ENCODE results near the gene DUOXA2. TPM values are rescaled to one million over a fixed set of nuclear protein-coding genes. Genes with fewer than 3 reads are reported as not detected.

DUOXA2 gene
- polyA plus RNA-seq, 1 donor (not counting 4 experiments of a cell fraction or from before 2014, with no cell fraction given), result not detected

GRCh38 chr15:45155739-45156138 is 41.6 kb downstream of the DUOXA2 start:
- FAIRE-seq, result no peak
- TF ChIP-seq EZH2 (IDR thresholded peaks at IDR 0.05; ENCODE audit: low read length), result no peak
- TF ChIP-seq, protein P1, sequence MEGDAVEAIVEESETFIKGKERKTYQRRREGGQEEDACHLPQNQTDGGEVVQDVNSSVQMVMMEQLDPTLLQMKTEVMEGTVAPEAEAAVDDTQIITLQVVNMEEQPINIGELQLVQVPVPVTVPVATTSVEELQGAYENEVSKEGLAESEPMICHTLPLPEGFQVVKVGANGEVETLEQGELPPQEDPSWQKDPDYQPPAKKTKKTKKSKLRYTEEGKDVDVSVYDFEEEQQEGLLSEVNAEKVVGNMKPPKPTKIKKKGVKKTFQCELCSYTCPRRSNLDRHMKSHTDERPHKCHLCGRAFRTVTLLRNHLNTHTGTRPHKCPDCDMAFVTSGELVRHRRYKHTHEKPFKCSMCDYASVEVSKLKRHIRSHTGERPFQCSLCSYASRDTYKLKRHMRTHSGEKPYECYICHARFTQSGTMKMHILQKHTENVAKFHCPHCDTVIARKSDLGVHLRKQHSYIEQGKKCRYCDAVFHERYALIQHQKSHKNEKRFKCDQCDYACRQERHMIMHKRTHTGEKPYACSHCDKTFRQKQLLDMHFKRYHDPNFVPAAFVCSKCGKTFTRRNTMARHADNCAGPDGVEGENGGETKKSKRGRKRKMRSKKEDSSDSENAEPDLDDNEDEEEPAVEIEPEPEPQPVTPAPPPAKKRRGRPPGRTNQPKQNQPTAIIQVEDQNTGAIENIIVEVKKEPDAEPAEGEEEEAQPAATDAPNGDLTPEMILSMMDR (optimal IDR thresholded peaks at IDR 0.05 in 1 of 3, IDR thresholded peaks at IDR 0.05 in 1 of 3, conservative IDR thresholded peaks at IDR 0.05 in 1 of 3; ENCODE audit: extremely low read depth in 1 of 3, insufficient read depth in 2 of 3, low read length in 3 of 3), result no peak

GRCh38 chr15:45156744-45157455 is 42.8 kb downstream of the DUOXA2 start:
- no peaks in the 10 kb centered on the region for H4K20me1 ChIP-seq (ENCODE audit: control insufficient read depth, extremely low read depth, insufficient read depth, low read length)
- dilution Hi-C loops (cut with MboI; ENCODE audit: extremely low pct_ligation_motif_present, low sequenced_read_pairs), result no loop called here
- FAIRE-seq (peak; percentile 97), DNase-seq (ENCODE audit: low read depth, low spot score) (no peak)
- H3K27ac ChIP-seq (ENCODE audit: control insufficient read depth, insufficient read depth, low read length), result peak overlapping the region; percentile 42
- peaks cover 28% of the 10 kb centered on the region for H3K4me1 ChIP-seq (ENCODE audit: control insufficient read depth, extremely low read depth, insufficient read depth, low read length)
- H3K27me3 ChIP-seq (ENCODE audit: control insufficient read depth, extremely low read depth, insufficient read depth, low read length), result no peaks in the 10 kb centered on the region
- H3K9me1 ChIP-seq (ENCODE audit: control insufficient read depth, extremely low read depth, insufficient read depth, low read length), result no peaks in the 10 kb centered on the region
- no peaks in the 10 kb centered on the region for H3K79me2 ChIP-seq (ENCODE audit: control insufficient read depth, insufficient read depth, low read length)
- TF ChIP-seq EZH2 (IDR thresholded peaks at IDR 0.05; ENCODE audit: low read length), result no peak
- TF ChIP-seq, protein P1 (optimal IDR thresholded peaks at IDR 0.05 in 1 of 3, IDR thresholded peaks at IDR 0.05 in 1 of 3, conservative IDR thresholded peaks at IDR 0.05 in 1 of 3; ENCODE audit: extremely low read depth in 1 of 3, insufficient read depth in 2 of 3, low read length in 3 of 3), result no peak
- H3K4me2 ChIP-seq (ENCODE audit: control insufficient read depth, extremely low read depth, insufficient read depth, low read depth, low read length), result no peak overlapping the region
- H3K9ac ChIP-seq (ENCODE audit: control insufficient read depth, extremely low read depth, insufficient read depth, low read length), result peak overlapping the region; percentile 11
- peaks cover 10 to 17% of the 10 kb centered on the region in 2 experiments for H3K36me3 ChIP-seq (ENCODE audit: control insufficient read depth in 2 of 2, extremely low read depth in 1 of 2, insufficient read depth in 2 of 2, low read length in 2 of 2)
- H2AFZ ChIP-seq (ENCODE audit: control insufficient read depth, low read length), result no peak overlapping the region
- H3K9me3 ChIP-seq (ENCODE audit: control insufficient read depth, low read depth, low read length), result no peaks in the 10 kb centered on the region
- H3K4me3 ChIP-seq (ENCODE audit: control insufficient read depth in 2 of 3, extremely low read depth in 1 of 3, insufficient read depth in 2 of 3, low read depth in 1 of 3, low read length in 3 of 3), result no peak overlapping the region

More at GRCh38 chr15:45155739-45156138, 41.6 kb downstream of the DUOXA2 start:
- Histone ChIP-seq H3K36me3 (ENCODE audit: control insufficient read depth in 2 of 2, extremely low read depth in 1 of 2, insufficient read depth in 2 of 2, low read length in 2 of 2) (peaks cover 11 to 25% of the 10 kb centered on the region in 2 experiments), H4K20me1 (ENCODE audit: control insufficient read depth, extremely low read depth, insufficient read depth, low read length) (no peaks in the 10 kb centered on the region), H3K79me2 (ENCODE audit: control insufficient read depth, insufficient read depth, low read length) (no peaks in the 10 kb centered on the region), H2AFZ (ENCODE audit: control insufficient read depth, low read length) (no peak overlapping the region), H3K9me3 (ENCODE audit: control insufficient read depth, low read depth, low read length) (no peaks in the 10 kb centered on the region), H3K27ac (ENCODE audit: control insufficient read depth, insufficient read depth, low read length) (no peak overlapping the region), H3K9me1 (ENCODE audit: control insufficient read depth, extremely low read depth, insufficient read depth, low read length) (no peaks in the 10 kb centered on the region), H3K9ac (ENCODE audit: control insufficient read depth, extremely low read depth, insufficient read depth, low read length) (no peak overlapping the region), H3K4me3 (ENCODE audit: control insufficient read depth in 2 of 3, extremely low read depth in 1 of 3, insufficient read depth in 2 of 3, low read depth in 1 of 3, low read length in 3 of 3) (no peak overlapping the region), H3K4me1 (ENCODE audit: control insufficient read depth, extremely low read depth, insufficient read depth, low read length) (peaks cover 26% of the 10 kb centered on the region), H3K4me2 (ENCODE audit: control insufficient read depth, extremely low read depth, insufficient read depth, low read depth, low read length) (no peak overlapping the region), H3K27me3 (ENCODE audit: control insufficient read depth, extremely low read depth, insufficient read depth, low read length) (no peaks in the 10 kb centered on the region)
- no peak for DNase-seq (ENCODE audit: low read depth, low spot score)
- dilution Hi-C loops (cut with MboI; ENCODE audit: extremely low pct_ligation_motif_present, low sequenced_read_pairs), result no loop called here

Data from keratinocyte (primary cell).